ENCODE results near the gene TRPM4. TPM values are rescaled to one million over a fixed set of nuclear protein-coding genes. Genes with fewer than 3 reads are reported as not detected.
A peak's percentile ranks its signal among the peaks of the same experiment; 100 is the strongest.
"Not testable (repeated sequence)": the region's sequence is repeated elsewhere in the genome, so short reads cannot be mapped to it uniquely, and the experiment has no call there.

TRPM4 gene
- total and polyA plus RNA-seq, 2 experiments from 2014 or later = 16.5 to 25.7 TPM

DNA sequence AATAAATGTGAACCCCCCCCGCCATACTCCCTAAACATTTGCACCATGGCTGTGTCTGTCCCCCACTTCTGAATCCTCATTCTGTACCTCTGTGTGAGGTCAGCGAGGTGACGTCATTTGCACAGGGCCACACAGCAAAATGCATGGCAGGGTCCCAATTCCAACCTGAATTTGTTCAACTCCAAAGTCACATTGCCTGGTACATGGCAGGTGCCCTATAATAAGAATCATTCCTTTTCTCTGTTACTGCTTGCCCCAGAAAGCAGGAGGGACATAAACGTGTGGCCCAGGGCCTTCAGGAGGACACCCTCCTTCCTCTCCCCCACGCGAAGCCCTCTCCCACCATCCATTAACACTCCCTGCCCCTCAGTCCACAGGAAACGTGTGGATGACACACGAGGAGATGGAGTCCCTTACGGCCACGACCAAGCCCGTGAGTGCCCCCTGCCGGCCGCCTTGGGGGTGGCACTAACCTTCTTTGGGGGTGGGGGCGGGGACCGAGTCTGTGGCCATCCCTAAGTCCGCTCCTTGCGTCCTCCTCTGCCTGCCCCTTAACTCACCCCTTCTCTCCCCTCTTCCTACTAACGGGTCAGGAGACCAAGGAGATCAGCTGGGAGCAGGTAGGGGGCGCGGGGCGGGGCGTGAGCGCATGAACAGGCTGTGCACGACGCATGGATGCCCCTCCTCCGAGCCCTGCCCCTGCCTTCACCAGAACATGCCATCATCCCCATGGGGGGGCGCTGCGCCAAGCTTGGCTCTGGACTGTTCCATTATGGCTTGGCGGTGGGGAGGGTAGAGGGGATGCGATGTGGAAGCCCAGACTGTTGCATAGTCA is 11.8 kb upstream of the TRPM4 start (continued):
- TF ChIP-seq EZH2 (IDR thresholded peaks at IDR 0.05; ENCODE audit: low read depth, unreplicated experiment) = no peak
- no peak for TF ChIP-seq EZH2phosphoT487 (IDR thresholded peaks at IDR 0.05; ENCODE audit: unreplicated experiment)
- TF ChIP-seq, protein P1, sequence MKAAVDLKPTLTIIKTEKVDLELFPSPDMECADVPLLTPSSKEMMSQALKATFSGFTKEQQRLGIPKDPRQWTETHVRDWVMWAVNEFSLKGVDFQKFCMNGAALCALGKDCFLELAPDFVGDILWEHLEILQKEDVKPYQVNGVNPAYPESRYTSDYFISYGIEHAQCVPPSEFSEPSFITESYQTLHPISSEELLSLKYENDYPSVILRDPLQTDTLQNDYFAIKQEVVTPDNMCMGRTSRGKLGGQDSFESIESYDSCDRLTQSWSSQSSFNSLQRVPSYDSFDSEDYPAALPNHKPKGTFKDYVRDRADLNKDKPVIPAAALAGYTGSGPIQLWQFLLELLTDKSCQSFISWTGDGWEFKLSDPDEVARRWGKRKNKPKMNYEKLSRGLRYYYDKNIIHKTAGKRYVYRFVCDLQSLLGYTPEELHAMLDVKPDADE (IDR thresholded peaks at IDR 0.05) = no peak
- no peak for TF ChIP-seq STAT1 (IDR thresholded peaks at IDR 0.05; ENCODE audit: unreplicated experiment)

GRCh38 chr19:49146408-49146770 is 11.2 kb upstream of the TRPM4 start:
- not testable (repeated sequence) for H3K27me3 ChIP-seq (ENCODE audit: insufficient read depth); H3K36me3 Mint-ChIP-seq (ENCODE audit: low read depth); H3K9me2 ChIP-seq (ENCODE audit: insufficient read depth); H3K79me2 ChIP-seq (replicated peaks; ENCODE audit: insufficient read depth); H3K9me3 Mint-ChIP-seq; H4K20me1 ChIP-seq (replicated peaks; ENCODE audit: insufficient read depth); H3K36me3 ChIP-seq (ENCODE audit: insufficient read depth)
- H3K4me3 Mint-ChIP-seq = peak overlapping the region; percentile 83
- H3K4me1 ChIP-seq (ENCODE audit: insufficient read depth) = peaks cover 20% of the 10 kb centered on the region
- peak overlapping the region; percentile 70 for H3K4me3 ChIP-seq
- peak overlapping the region; percentile 87 for H3K4me2 ChIP-seq
- peak overlapping the region; percentile 95 for H2AFZ ChIP-seq
- peaks cover 32% of the 10 kb centered on the region for H3K4me1 Mint-ChIP-seq
- peaks cover 22% of the 10 kb centered on the region for H3F3A ChIP-seq (replicated peaks; ENCODE audit: low read depth)
- peak overlapping the region; percentile 80 for H3K27ac ChIP-seq (ENCODE audit: low read depth)
- H3K27ac Mint-ChIP-seq = peak overlapping the region; percentile 98
- TF ChIP-seq, protein P1 (IDR thresholded peaks at IDR 0.05) = peak; percentile 35; the same call in 1 of the 2 replicates
- peak; percentile 42; the same call in 1 of the 2 replicates for TF ChIP-seq POLR2AphosphoS5 (IDR thresholded peaks at IDR 0.05; ENCODE audit: low read depth)
- DNase-seq (ENCODE audit: low spot score) (peak; percentile 83), ATAC-seq (peak; percentile 9)
- H3K27me3 Mint-ChIP-seq (ENCODE audit: insufficient read depth, low read depth, poor library complexity) = peaks cover 21% of the 10 kb centered on the region

GRCh38 chr19:49148044-49148682 is 9.4 kb upstream of the TRPM4 start:
- Mint-ChIP-seq H3K4me3 (peak overlapping the region; percentile 96), H3K27ac (peak overlapping the region; percentile 95), H3K27me3 (ENCODE audit: insufficient read depth, low read depth, poor library complexity) (peaks cover 18% of the 10 kb centered on the region), H3K4me1 (peaks cover 33% of the 10 kb centered on the region), H3K9me3 (peaks cover 3% of the 10 kb centered on the region; the same call in 1 of the 3 replicates), H3K36me3 (ENCODE audit: low read depth) (no peaks in the 10 kb centered on the region; the same call in 2 of the 3 replicates)
- Histone ChIP-seq H3K36me3 (ENCODE audit: insufficient read depth) (no peaks in the 10 kb centered on the region), H3K4me2 (peak overlapping the region; percentile 88), H3K27ac (ENCODE audit: low read depth) (peak overlapping the region; percentile 74), H3K79me2 (replicated peaks; ENCODE audit: insufficient read depth) (no peaks in the 10 kb centered on the region), H3K4me3 (peak overlapping the region; percentile 96), H4K20me1 (replicated peaks; ENCODE audit: insufficient read depth) (no peaks in the 10 kb centered on the region), H2AFZ (peak overlapping the region; percentile 20; the same call in 1 of the 2 replicates), H3K27me3 (ENCODE audit: insufficient read depth) (no peaks in the 10 kb centered on the region), H3F3A (replicated peaks; ENCODE audit: low read depth) (peaks cover 22% of the 10 kb centered on the region), H3K4me1 (ENCODE audit: insufficient read depth) (peaks cover 19% of the 10 kb centered on the region), H3K9me2 (ENCODE audit: insufficient read depth) (0 out of 2 replicates have a peak, but pooled peaks cover 7% of the 10 kb centered on the region)
- DNase-seq (ENCODE audit: low spot score) (no peak), ATAC-seq (no peak)
- TF ChIP-seq ZNF331 (CRISPR knock-in tag; IDR thresholded peaks at IDR 0.05; ENCODE audit: low read depth) = no peak
- no peak for TF ChIP-seq NANOG (IDR thresholded peaks at IDR 0.05; ENCODE audit: borderline replicate concordance)
- no peak for TF ChIP-seq CREB1 (CRISPR knock-in tag; IDR thresholded peaks at IDR 0.05; ENCODE audit: low read depth)
- no peak for TF ChIP-seq EZH2 (IDR thresholded peaks at IDR 0.05; ENCODE audit: low read depth, unreplicated experiment)
- TF ChIP-seq POLR2AphosphoS5 (IDR thresholded peaks at IDR 0.05; ENCODE audit: low read depth) = no peak
- TF ChIP-seq, protein P1 (IDR thresholded peaks at IDR 0.05) = no peak
- no peak for TF ChIP-seq STAT1 (IDR thresholded peaks at IDR 0.05; ENCODE audit: unreplicated experiment)
- TF ChIP-seq, protein P2, sequence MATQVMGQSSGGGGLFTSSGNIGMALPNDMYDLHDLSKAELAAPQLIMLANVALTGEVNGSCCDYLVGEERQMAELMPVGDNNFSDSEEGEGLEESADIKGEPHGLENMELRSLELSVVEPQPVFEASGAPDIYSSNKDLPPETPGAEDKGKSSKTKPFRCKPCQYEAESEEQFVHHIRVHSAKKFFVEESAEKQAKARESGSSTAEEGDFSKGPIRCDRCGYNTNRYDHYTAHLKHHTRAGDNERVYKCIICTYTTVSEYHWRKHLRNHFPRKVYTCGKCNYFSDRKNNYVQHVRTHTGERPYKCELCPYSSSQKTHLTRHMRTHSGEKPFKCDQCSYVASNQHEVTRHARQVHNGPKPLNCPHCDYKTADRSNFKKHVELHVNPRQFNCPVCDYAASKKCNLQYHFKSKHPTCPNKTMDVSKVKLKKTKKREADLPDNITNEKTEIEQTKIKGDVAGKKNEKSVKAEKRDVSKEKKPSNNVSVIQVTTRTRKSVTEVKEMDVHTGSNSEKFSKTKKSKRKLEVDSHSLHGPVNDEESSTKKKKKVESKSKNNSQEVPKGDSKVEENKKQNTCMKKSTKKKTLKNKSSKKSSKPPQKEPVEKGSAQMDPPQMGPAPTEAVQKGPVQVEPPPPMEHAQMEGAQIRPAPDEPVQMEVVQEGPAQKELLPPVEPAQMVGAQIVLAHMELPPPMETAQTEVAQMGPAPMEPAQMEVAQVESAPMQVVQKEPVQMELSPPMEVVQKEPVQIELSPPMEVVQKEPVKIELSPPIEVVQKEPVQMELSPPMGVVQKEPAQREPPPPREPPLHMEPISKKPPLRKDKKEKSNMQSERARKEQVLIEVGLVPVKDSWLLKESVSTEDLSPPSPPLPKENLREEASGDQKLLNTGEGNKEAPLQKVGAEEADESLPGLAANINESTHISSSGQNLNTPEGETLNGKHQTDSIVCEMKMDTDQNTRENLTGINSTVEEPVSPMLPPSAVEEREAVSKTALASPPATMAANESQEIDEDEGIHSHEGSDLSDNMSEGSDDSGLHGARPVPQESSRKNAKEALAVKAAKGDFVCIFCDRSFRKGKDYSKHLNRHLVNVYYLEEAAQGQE (IDR thresholded peaks at IDR 0.05; ENCODE audit: unreplicated experiment) = no peak
